Measurements from ENCODE around the gene KRTAP17-1. TPM values are rescaled to one million over a fixed set of nuclear protein-coding genes. Genes with fewer than 3 reads are reported as not detected.

Gene KRTAP17-1
- total RNA-seq, 4 donors from 2014 or later = not detected

DNA sequence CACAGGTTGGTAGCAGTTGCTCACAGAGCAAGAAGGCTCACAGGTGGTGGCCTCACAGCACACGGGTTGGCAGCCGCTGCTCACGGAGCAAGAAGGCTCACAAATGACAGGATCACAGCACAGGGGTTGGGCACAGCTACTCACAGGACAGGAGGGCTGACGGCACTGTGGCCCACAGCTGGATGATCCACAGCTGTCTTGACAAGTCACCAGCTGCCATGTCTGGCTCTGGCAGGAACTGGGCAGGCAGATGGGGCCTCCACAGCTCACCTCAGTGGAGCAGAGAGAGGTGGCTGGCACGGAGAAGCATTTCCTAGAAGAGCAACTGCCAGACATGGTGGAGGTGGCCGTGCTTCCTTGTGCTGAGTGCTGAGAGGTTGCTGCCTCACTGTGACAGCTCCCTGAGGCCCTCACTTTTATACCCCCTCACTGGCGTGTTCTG is 6.6 kb downstream of the KRTAP17-1 start, which contains the start of gene KRTAP16-1:
Gene KRTAP16-1, minus strand, starts transcription at position 392 of the 442 bp plus-strand sequence. Its CDS starts 56 bp downstream, at position 336.
- Histone ChIP-seq H3K27ac (peak within 1 kb of the TSS in 3 of 4 donors; percentile 30 to 77 (median 62)), H3K27me3 (no peaks in the 10 kb centered on the region), H3K4me1 (peaks cover 0 to 23% (median 0%) of the 10 kb centered on the region in 4 donors), H3K9me3 (no peaks in the 10 kb centered on the region), H3K36me3 (no peaks in the 10 kb centered on the region), H3K4me3 (peak within 1 kb of the TSS in 1 of 4 donors; percentile 17)
- DNase-seq = peak; percentile 42 to 58 (median 45)
- TF ChIP-seq POLR2A (IDR thresholded peaks at IDR 0.05) = no peak
- TF ChIP-seq, protein P1, sequence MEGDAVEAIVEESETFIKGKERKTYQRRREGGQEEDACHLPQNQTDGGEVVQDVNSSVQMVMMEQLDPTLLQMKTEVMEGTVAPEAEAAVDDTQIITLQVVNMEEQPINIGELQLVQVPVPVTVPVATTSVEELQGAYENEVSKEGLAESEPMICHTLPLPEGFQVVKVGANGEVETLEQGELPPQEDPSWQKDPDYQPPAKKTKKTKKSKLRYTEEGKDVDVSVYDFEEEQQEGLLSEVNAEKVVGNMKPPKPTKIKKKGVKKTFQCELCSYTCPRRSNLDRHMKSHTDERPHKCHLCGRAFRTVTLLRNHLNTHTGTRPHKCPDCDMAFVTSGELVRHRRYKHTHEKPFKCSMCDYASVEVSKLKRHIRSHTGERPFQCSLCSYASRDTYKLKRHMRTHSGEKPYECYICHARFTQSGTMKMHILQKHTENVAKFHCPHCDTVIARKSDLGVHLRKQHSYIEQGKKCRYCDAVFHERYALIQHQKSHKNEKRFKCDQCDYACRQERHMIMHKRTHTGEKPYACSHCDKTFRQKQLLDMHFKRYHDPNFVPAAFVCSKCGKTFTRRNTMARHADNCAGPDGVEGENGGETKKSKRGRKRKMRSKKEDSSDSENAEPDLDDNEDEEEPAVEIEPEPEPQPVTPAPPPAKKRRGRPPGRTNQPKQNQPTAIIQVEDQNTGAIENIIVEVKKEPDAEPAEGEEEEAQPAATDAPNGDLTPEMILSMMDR (IDR thresholded peaks at IDR 0.05) = no peak

DNA sequence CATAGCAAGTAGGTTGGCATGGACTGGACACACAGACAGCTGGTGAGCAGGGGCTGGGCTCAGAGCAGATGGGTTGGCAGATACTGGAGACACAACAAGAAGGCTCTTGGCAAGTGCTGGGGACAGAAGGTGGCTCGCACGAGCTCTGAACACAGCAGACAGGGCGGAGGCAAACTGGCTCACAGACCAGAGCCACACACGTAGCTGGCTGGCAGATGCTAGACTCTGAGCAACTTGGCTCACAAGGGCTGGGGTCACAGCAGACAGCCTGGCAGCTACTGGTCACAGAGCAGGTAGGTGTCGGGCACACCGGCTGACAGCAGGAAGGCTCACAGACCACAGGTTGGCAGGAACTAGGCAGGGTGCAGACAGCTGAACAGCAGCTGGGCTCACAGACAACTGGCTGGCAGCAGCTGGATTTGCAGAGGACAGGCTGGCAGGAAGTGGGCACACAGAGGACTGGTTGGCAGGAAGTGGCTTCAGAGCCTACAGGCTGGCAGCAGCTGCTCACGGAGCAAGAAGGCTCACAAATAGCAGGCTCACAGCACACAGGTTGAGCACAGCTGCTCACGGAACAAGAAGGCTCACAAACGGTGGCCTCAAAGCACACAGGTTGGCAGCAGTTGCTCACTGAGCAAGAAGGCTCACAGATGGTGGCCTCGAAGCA is 7.1 kb downstream of the KRTAP17-1 start:
- peak overlapping the region in 1 of 4 donors; percentile 17 for H3K4me3 ChIP-seq
- peak; percentile 48 to 89 (median 86) for DNase-seq
- peak overlapping the region in 3 of 4 donors; percentile 30 to 77 (median 62) for H3K27ac ChIP-seq
- H3K9me3 ChIP-seq = no peaks in the 10 kb centered on the region
- no peaks in the 10 kb centered on the region for H3K27me3 ChIP-seq
- H3K36me3 ChIP-seq = no peaks in the 10 kb centered on the region
- no peak for TF ChIP-seq POLR2A (IDR thresholded peaks at IDR 0.05)
- TF ChIP-seq, protein P1 (IDR thresholded peaks at IDR 0.05) = no peak
- peaks cover 0 to 23% (median 0%) of the 10 kb centered on the region in 4 donors for H3K4me1 ChIP-seq

DNA sequence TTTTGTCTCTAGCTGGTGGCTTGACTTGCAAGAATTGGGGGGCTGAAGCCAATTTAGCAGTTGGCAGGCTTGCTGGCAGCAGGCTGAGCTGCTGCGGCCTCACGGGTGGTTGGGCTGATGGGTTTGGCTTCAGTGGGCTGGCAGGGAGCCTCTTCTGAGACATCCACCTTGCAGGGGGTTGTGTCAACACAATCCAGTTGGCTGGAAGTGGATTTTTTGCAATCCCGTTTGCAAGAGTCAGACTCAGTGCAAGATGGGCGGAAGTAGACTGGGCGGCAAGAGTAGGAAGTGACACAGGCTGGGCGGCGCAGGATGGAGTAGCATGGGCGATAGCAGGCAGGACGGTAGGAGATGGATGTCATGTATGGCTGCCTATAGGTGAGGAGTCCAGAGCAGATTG is 7.9 kb downstream of the KRTAP17-1 start:
- Histone ChIP-seq H3K27ac (peak overlapping the region in 2 of 4 donors; percentile 46 to 77), H3K4me3 (no peak overlapping the region)
- no peak for DNase-seq

GRCh38 chr17:41304091-41304490 is 11.4 kb downstream of the KRTAP17-1 start:
- H3K4me1 ChIP-seq = peaks cover 0 to 14% (median 0%) of the 10 kb centered on the region in 4 donors
- no peak for TF ChIP-seq POLR2A (IDR thresholded peaks at IDR 0.05)
- TF ChIP-seq, protein P1 (IDR thresholded peaks at IDR 0.05) = no peak
- no peak for DNase-seq
- no peaks in the 10 kb centered on the region for H3K36me3 ChIP-seq
- no peak overlapping the region for H3K27ac ChIP-seq
- no peaks in the 10 kb centered on the region for H3K9me3 ChIP-seq
- no peak overlapping the region for H3K4me3 ChIP-seq
- no peaks in the 10 kb centered on the region for H3K27me3 ChIP-seq

More for the DNA sequence above, 7.9 kb downstream of the KRTAP17-1 start:
- H3K9me3 ChIP-seq = no peaks in the 10 kb centered on the region
- peaks cover 0 to 23% (median 0%) of the 10 kb centered on the region in 4 donors for H3K4me1 ChIP-seq
- no peaks in the 10 kb centered on the region for H3K27me3 ChIP-seq
- no peaks in the 10 kb centered on the region for H3K36me3 ChIP-seq
- TF ChIP-seq, protein P1 (IDR thresholded peaks at IDR 0.05) = no peak
- no peak for TF ChIP-seq POLR2A (IDR thresholded peaks at IDR 0.05)

- Histone ChIP-seq H3K36me3 (no peaks in the 10 kb centered on the region), H3K4me3 (no peak overlapping the region), H3K9me3 (no peaks in the 10 kb centered on the region), H3K4me1 (peaks cover 0 to 3% (median 0%) of the 10 kb centered on the region in 4 donors), H3K27me3 (no peaks in the 10 kb centered on the region), H3K27ac (no peak overlapping the region)
- TF ChIP-seq POLR2A (IDR thresholded peaks at IDR 0.05) = no peak
- TF ChIP-seq, protein P1 (IDR thresholded peaks at IDR 0.05) = no peak
- DNase-seq = no peak
These were observed 12.5 kb downstream of the KRTAP17-1 start for GRCh38 chr17:41302981-41303380.
